Dermis blood vessel endothelial cell (primary cell): ENCODE results near the gene VCP. TPM values are rescaled to one million over a fixed set of nuclear protein-coding genes. Genes with fewer than 3 reads are reported as not detected.

Source experiments
- DNase-seq: peaks from one replicate; pipeline ENCODE4 v3.0.0; 2010
- total RNA-seq: library from RNA; depleted of rRNA; stranded (reverse); fragments of >200 nt; gene quantifications from 2 replicates; pipeline ENCODE4 v1.2.3, GENCODE V29; 2014

VCP gene
- total RNA-seq, 1 donor from 2014 or later: 409 TPM

GRCh38 chr9:35102769-35103659 is 30.6 kb upstream of the VCP start, which contains the start of gene STOML2:
Gene STOML2, minus strand, starts transcription at chr9:35103131. Its CDS starts 37 bp downstream, at chr9:35103094.
- DNase-seq: peak; percentile 98

- peak; percentile 28 for DNase-seq
Measured at GRCh38 chr9:35102465-35102768, 30.0 kb upstream of the VCP start.

GRCh38 chr9:35097573-35097972 is 25.1 kb upstream of the VCP start:
- DNase-seq: no peak

- DNase-seq: peak; percentile 91
Measured at GRCh38 chr9:35096035-35096849, 23.8 kb upstream of the VCP start, which contains the start of gene PIGO. Gene PIGO, minus strand, starts transcription at chr9:35096591. Its CDS starts 1,026 bp downstream, at chr9:35095565.

- DNase-seq: no peak
Measured at GRCh38 chr9:35091536-35091935, 19.1 kb upstream of the VCP start.

- DNase-seq: no peak
Measured at GRCh38 chr9:35089434-35089833, 17.0 kb upstream of the VCP start.

- DNase-seq: no peak
Measured at GRCh38 chr9:35085078-35085477, 12.7 kb upstream of the VCP start.

- peak; percentile 92 for DNase-seq
Measured at GRCh38 chr9:35079426-35080341, 7.3 kb upstream of the VCP start, which contains the start of gene FANCG. Gene FANCG, minus strand, starts transcription at chr9:35079942. Its CDS starts 418 bp downstream, at chr9:35079524.

GRCh38 chr9:35079041-35079425 is 6.6 kb upstream of the VCP start:
- DNase-seq: peak; percentile 9

- DNase-seq: no peak
Measured at GRCh38 chr9:35078066-35078465, 5.6 kb upstream of the VCP start.

- no peak for DNase-seq
Measured at GRCh38 chr9:35076848-35077247, 4.4 kb upstream of the VCP start.

GRCh38 chr9:35075358-35075757 is 2.9 kb upstream of the VCP start:
- no peak for DNase-seq

GRCh38 chr9:35074791-35075190 is 2.4 kb upstream of the VCP start:
- no peak for DNase-seq

GRCh38 chr9:35074141-35074540 is 1.7 kb upstream of the VCP start:
- DNase-seq: no peak

- DNase-seq: no peak
Measured at GRCh38 chr9:35073279-35073612, 821 bp upstream of the VCP start.

- DNase-seq: peak; percentile 90
Measured at GRCh38 chr9:35071814-35072460, 488 bp downstream of the VCP start.

GRCh38 chr9:35070823-35071813 is 1.3 kb downstream of the VCP start:
- DNase-seq: peak; percentile 46

GRCh38 chr9:35069020-35069419 is 3.4 kb downstream of the VCP start:
- DNase-seq: no peak

- no peak for DNase-seq
Measured at GRCh38 chr9:35067056-35067455, 5.4 kb downstream of the VCP start.

- no peak for DNase-seq
Measured at GRCh38 chr9:35060548-35061207, 11.7 kb downstream of the VCP start.
